NT2/D1 (cell line): ENCODE measurements around the gene STARD9.

Experiments used
- SUZ12 ChIP-seq: IDR thresholded peaks from 2 replicates; pipeline ENCODE4 v1.6.1; 2011; ENCODE audit not compliant: insufficient read length, insufficient read depth; ENCODE audit errors: extremely low read depth
- ZNF274 ChIP-seq: IDR thresholded peaks from 2 replicates; pipeline ENCODE4 v1.6.1; 2011; ENCODE audit warnings: mild to moderate bottlenecking, low read depth, low read length

- no peak for TF ChIP-seq ZNF274
- TF ChIP-seq SUZ12, result no peak
Measured at GRCh38 chr15:42729409-42729808, 154.0 kb downstream of the STARD9 start.
